CD1c-positive myeloid dendritic cell (primary cell): ENCODE results near the gene MGAT1.
A peak's percentile ranks its signal among the peaks of the same experiment; 100 is the strongest.
"Not testable (repeated sequence)": the region's sequence is repeated elsewhere in the genome, so short reads cannot be mapped to it uniquely, and the experiment has no call there.

Experiments used
- DNase-seq: peaks from one replicate; pipeline ENCODE4 v3.0.0-alpha.2; 2016; ENCODE audit errors: extremely low spot score

MGAT1 gene

GRCh38 chr5:180785794-180786221 is 16.8 kb downstream of the MGAT1 start:
- DNase-seq: peak; percentile 6

DNA sequence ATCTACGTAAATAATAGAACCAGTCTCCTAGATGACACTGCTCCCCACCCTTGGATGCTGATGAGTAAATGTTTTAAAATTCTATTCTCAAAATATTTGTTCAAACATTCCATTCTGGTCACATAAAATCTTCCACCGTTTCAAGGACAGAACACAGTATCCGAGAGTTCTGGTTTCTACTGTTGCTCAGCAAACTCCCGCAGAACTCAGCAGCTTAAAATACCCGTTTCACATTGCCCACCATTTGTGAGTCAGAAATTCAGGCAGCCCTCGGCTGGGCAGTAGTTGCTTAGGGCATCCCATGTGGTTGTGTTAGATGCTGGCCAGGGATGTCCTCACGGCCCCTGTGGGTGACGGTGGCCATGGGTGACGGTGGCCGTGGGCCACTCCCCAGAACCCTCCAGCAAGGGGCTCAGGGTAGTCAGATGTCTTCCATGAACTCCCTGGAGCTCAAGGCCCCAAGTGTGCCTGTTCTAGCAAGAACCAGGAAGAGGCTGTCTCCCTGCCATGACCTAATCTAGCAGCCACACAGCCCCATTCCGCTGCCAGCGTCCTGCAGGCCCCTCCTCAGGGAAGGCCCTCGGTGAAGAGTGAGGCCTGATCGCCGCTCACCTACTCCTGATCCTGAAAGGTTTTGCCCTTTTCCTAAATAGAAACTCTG is 17.4 kb downstream of the MGAT1 start:
- DNase-seq: no peak

DNA sequence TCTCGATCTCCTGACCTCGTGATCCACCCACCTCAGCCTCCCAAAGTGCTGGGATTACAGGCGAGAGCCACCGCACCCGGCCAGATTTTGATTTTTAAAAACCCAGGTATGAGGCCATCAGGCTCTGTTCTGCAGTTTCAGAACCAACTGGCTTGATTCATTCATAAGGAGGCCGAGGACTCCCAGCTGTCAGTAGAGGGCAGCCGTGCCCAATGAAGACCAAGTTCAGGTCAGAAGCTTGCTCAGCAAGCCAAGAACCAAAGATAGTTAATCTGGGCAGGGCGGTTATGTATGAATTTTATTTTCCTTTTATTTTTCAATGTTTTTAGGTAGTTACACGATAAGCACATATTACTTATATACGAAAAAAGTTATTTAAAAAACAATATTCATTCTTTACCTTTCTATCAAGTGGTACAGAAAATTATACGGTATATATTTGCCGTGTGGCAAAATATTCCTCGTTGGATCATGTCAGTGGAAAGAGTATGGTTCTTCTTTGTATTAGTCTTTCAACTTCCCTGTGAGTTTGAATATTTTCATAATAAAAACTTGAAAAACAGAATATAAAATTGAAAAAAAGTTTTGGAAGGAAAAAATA is 18.0 kb downstream of the MGAT1 start:
- DNase-seq: peak; percentile 55

GRCh38 chr5:180783340-180784052 is 19.1 kb downstream of the MGAT1 start:
- DNase-seq: no peak

DNA sequence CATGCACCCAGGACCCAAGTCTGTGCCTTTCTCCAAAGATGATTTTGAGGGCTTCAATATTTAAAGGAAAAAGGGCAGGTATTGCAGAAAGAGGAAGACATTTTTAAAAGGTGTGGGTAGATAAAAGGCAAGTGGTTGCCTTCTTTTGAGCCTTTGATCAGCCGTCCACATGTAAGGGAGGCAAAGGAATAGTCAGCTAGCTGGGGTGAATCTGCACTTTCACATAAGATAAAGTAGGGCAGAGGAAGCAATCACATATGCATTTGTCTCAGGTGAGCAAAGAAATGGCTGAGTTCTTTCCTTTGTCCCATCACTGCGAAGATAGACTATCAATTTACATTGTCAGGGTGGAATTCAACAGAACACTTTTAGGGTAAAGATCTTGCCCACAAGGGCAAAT is 19.9 kb downstream of the MGAT1 start:
- DNase-seq: no peak

DNA sequence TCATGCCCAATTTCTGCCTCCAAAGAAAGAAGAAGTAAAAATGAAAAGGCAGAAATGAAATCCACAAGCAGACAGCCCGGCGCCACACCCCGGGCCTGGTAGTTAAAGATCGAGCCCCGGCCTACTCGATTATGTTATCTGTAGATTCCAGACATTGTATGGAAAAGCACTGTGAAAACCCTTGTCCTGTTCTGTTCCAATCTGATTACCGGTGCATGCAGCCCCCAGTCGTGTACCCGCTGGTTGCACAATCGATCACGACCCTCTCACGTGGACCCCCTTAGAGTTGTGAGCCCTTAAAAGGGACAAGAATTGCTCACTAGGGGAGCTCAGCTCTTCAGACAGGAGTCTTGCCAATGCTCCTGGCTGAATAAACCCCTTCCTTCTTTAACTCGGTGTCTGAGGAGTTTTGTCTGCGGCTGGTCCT is 20.7 kb downstream of the MGAT1 start:
- not testable (repeated sequence) for DNase-seq

DNA sequence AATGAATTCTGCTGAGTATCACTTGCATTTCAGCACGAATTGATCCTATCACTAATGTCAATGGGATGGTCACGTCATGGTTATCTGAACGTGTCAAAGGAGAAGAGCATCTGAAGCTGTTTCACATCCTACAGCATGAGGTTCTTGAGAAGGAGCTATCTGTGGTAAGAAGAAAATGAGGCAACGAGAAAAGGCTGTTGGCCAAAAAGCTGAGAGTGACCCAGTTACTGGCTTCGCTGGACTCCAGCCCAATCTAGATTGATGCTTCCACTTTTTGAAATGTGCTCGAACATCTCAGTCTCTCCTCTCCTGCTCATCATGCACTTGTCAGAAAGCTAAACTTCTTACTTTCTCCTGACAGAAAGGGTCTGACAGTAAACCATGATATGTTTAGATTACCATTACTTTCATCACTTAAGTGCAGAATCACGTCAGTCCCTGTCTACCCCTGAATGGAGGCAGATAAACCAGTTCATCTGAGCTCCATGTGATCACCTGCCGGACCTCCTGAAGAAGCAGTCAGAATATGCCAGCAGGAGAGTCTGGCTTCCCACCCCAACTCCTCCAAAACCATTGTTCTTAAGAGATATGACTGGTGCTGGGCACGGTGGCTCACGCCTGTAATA is 22.5 kb downstream of the MGAT1 start:
- DNase-seq: no peak

GRCh38 chr5:180777475-180777874 is 25.1 kb downstream of the MGAT1 start:
- DNase-seq: no peak

DNA sequence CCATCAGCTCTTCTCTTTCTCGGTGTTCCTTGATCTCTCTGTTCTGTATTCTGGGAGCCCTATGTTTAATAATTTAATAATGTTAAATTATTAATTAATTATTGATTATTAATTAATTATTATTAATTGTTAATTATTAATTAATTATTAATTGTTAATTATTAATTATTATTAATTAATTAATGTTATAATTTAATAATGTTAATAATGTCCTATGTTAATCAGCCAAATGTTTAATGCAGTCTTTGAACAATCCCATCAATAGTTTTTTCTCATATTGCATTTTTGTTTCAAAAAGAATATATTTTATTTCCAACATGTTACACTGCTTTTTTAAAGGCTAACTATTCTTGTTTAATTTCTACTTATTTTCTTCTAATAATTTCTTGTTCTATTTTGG is 26.2 kb downstream of the MGAT1 start:
- no peak for DNase-seq

- DNase-seq: no peak
Observed at GRCh38 chr5:180775624-180776023, 27.0 kb downstream of the MGAT1 start.

- no peak for DNase-seq
Observed at GRCh38 chr5:180771839-180772238, 30.8 kb downstream of the MGAT1 start.

DNA sequence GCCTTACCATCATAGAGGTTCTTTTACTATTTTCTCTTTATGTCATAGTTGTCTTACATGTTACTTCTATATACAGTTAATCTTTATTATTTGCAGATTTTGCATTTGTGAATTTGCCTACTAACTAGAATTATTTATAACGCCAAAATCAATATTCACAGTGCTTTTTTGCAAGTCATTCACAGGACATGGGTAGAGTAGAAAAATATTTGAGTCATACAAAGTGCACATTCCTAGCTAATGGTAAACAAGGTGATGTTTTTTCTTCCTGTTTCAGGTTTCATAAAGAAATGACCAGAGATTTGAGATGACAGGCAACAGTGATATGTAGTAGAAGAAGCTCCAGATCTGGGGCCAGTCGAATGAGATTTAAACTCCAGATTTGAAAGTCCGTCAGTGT is 32.8 kb downstream of the MGAT1 start:
- DNase-seq: no peak

GRCh38 chr5:180755601-180756000 is 47.0 kb downstream of the MGAT1 start:
- DNase-seq: no peak

DNA sequence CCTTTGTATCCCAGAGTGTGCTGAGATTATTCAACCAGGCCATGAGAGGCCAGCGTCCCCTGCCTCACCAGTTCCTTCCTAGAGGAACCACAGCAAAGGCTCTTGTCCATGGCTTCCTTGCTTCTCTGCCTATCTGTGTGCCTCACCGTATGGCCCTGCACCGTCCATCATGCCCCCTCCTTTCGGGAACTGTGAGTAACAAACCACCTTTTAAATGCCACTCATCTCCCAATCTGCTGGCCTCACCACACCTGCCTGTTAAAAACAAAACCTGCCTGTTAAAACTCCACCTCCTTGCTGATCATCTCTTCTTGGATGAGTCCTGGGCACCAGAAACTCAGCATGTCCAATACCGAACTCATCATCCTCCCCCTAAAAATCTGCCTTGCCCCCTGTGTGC is 58.4 kb downstream of the MGAT1 start:
- DNase-seq: no peak

- no peak for DNase-seq
Observed at GRCh38 chr5:180742727-180743126, 59.9 kb downstream of the MGAT1 start.

GRCh38 chr5:180740953-180741352 is 61.7 kb downstream of the MGAT1 start:
- not testable (repeated sequence) for DNase-seq

GRCh38 chr5:180739958-180740357 is 62.6 kb downstream of the MGAT1 start, which contains the start of gene OR2Y1:
TSS of gene OR2Y1 (minus strand) at chr5:180740058. CDS start at chr5:180740058, 0 bp downstream.
- DNase-seq: no peak

DNA sequence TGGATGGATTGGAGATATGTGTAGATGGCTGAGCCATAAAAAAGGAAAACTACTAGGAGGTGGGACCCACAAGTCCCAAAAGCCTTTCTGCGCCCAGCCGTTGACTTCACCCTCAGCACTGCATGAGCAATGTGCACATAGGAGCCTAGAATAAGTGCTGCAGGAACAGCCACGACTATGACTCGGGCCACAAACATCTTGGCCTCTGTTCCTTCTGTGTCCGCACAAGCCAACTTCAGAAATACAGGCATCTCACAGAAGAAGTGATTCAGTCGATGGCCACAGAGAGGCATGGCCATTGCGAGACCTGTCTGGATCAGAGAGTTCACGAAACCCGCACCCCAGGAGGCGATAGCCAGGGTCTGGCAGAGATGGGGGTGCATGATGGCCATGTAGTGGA is 63.3 kb downstream of the MGAT1 start:
- DNase-seq: no peak

- DNase-seq: no peak
Observed at GRCh38 chr5:180736536-180736935, 66.1 kb downstream of the MGAT1 start.
